DOHH2 (cell line): ENCODE results near the gene FAM135A.

Experiments
- CTCF ChIP-seq: fragments of 200-600 bp; sonication (generic); IDR thresholded peaks from one replicate; pipeline ENCODE4 v1.5.1; 2014; ENCODE audit warnings: antibody characterized with exemption, mild to moderate bottlenecking, low read depth, low read length; ENCODE audit not compliant: poor library complexity, severe bottlenecking
- EZH2phosphoT487 ChIP-seq: fragments of 200-600 bp; sonication (generic); IDR thresholded peaks from 2 replicates; pipeline ENCODE4 v1.6.1; 2017; ENCODE audit warnings: borderline replicate concordance, mild to moderate bottlenecking, antibody characterized with exemption, low read length, moderate library complexity, mixed read lengths

- TF ChIP-seq CTCF (no peak), EZH2phosphoT487 (no peak)
These were observed 42.8 kb upstream of the FAM135A start for GRCh38 chr6:70370496-70370895.
